WTC11 (cell line): ENCODE data around the gene CHST15. TPM values are rescaled to one million over a fixed set of nuclear protein-coding genes. Genes with fewer than 3 reads are reported as not detected.
A peak's percentile ranks its signal among the peaks of the same experiment; 100 is the strongest.
"Not testable (repeated sequence)": the region's sequence is repeated elsewhere in the genome, so short reads cannot be mapped to it uniquely, and the experiment has no call there.

Experiments used
- ATAC-seq: fragments of 200-7000 bp; cut with Tn5 transposase; 2 replicates; pipeline ENCODE4 v1.10.0; 2021; ENCODE audit warnings: mild to moderate bottlenecking, moderate library complexity
- CTCF ChIA-PET: fragments of 300-600 bp; sonication (Branson Sonifier 250); formaldehyde crosslinking; loops from one replicate; lab custom pipeline; 2021; ENCODE audit warnings: antibody characterized with exemption; lab: Charles Lee
- POLR2A ChIA-PET: fragments of 350-600 bp; sonication (Branson Sonifier 250); formaldehyde crosslinking; loops from one replicate; lab custom pipeline; 2021; ENCODE audit warnings: antibody characterized with exemption; lab: Charles Lee
- DNase-seq: peaks from one replicate; pipeline ENCODE4 v3.0.0; 2021; ENCODE audit warnings: low spot score
- H3K27ac Mint-ChIP-seq: 2 replicates; pipeline ENCODE4 v1.8.0; 2021; ENCODE audit warnings: mixed read lengths
- H3K27me3 Mint-ChIP-seq: 2 replicates; pipeline ENCODE4 v1.8.0; 2021; ENCODE audit warnings: low read depth, mild to moderate bottlenecking, moderate library complexity, mixed read lengths
- H3K36me3 Mint-ChIP-seq: 2 replicates; pipeline ENCODE4 v1.8.0; 2021; ENCODE audit warnings: mixed read lengths
- H3K4me1 Mint-ChIP-seq: 2 replicates; pipeline ENCODE4 v1.8.0; 2022; ENCODE audit warnings: mixed read lengths
- H3K4me3 Mint-ChIP-seq: 2 replicates; pipeline ENCODE4 v1.8.0; 2021; ENCODE audit warnings: mild to moderate bottlenecking, moderate library complexity, mixed read lengths
- H3K9me3 Mint-ChIP-seq: 2 replicates; pipeline ENCODE4 v1.8.0; 2021; ENCODE audit warnings: mixed read lengths
- ARID4B ChIP-seq: sonication (generic); formaldehyde crosslinking; IDR thresholded peaks from 2 replicates; pipeline ENCODE4 v1.8.0; 2023; ENCODE audit warnings: missing genetic modification reagents, mild to moderate bottlenecking, borderline replicate concordance
- ATF3 ChIP-seq: sonication (generic); formaldehyde crosslinking; conservative IDR thresholded peaks from 2 replicates; pipeline ENCODE4 v1.8.1; 2022; ENCODE audit warnings: mild to moderate bottlenecking, missing genetic modification reagents
- CBFB ChIP-seq: sonication (generic); formaldehyde crosslinking; IDR thresholded peaks from 2 replicates; pipeline ENCODE4 v1.8.1; 2022; ENCODE audit warnings: mild to moderate bottlenecking, low read depth, missing genetic modification reagents
- CREM ChIP-seq: sonication (generic); formaldehyde crosslinking; IDR thresholded peaks from 2 replicates; pipeline ENCODE4 v1.8.1; 2022; ENCODE audit warnings: mild to moderate bottlenecking, missing genetic modification reagents, moderate library complexity
- FOXP1 ChIP-seq: sonication (generic); formaldehyde crosslinking; IDR thresholded peaks from 2 replicates; pipeline ENCODE4 v1.8.0; 2022; ENCODE audit warnings: missing genetic modification reagents, mild to moderate bottlenecking, moderate library complexity, borderline replicate concordance
- GABPB1 ChIP-seq: sonication (generic); formaldehyde crosslinking; IDR thresholded peaks from 2 replicates; pipeline ENCODE4 v1.8.1; 2023; ENCODE audit warnings: mild to moderate bottlenecking, missing genetic modification reagents
- IRF2 ChIP-seq: sonication (generic); formaldehyde crosslinking; IDR thresholded peaks from 2 replicates; pipeline ENCODE4 v1.8.0; 2022; ENCODE audit warnings: low read depth, missing genetic modification reagents, borderline replicate concordance
- JUN ChIP-seq: sonication (generic); formaldehyde crosslinking; IDR thresholded peaks from 2 replicates; pipeline ENCODE4 v1.8.0; 2023; ENCODE audit warnings: mild to moderate bottlenecking, missing genetic modification reagents
- KAT7 ChIP-seq: sonication (generic); formaldehyde crosslinking; IDR thresholded peaks from 2 replicates; pipeline ENCODE4 v1.8.1; 2023; ENCODE audit warnings: missing genetic modification reagents, mild to moderate bottlenecking, borderline replicate concordance
- NR3C1 ChIP-seq: sonication (generic); formaldehyde crosslinking; conservative IDR thresholded peaks from 2 replicates; pipeline ENCODE4 v1.8.1; 2023; ENCODE audit warnings: low read depth, mild to moderate bottlenecking, missing genetic modification reagents
- RORB ChIP-seq: fragments of 250-450 bp; sonication (Bioruptor Pico); IDR thresholded peaks from 2 replicates; pipeline ENCODE4 v1.9.0; 2021; ENCODE audit warnings: mild to moderate bottlenecking
- SP1 ChIP-seq: sonication (generic); formaldehyde crosslinking; conservative IDR thresholded peaks from 2 replicates; pipeline ENCODE4 v1.8.1; 2022; ENCODE audit warnings: missing genetic modification reagents
- TCF7 ChIP-seq: sonication (generic); formaldehyde crosslinking; IDR thresholded peaks from 2 replicates; pipeline ENCODE4 v1.8.0; 2022; ENCODE audit warnings: mild to moderate bottlenecking, low read depth, missing genetic modification reagents, moderate library complexity
- ZBTB21 ChIP-seq: sonication (generic); formaldehyde crosslinking; IDR thresholded peaks from 2 replicates; pipeline ENCODE4 v1.8.1; 2023; ENCODE audit warnings: mild to moderate bottlenecking, missing genetic modification reagents, borderline replicate concordance
- ZNF121 ChIP-seq: sonication (generic); formaldehyde crosslinking; IDR thresholded peaks from 2 replicates; pipeline ENCODE4 v1.8.0; 2023; ENCODE audit warnings: missing genetic modification reagents
- ZNF232 ChIP-seq: sonication (generic); formaldehyde crosslinking; IDR thresholded peaks from 2 replicates; pipeline ENCODE4 v1.8.0; 2022; ENCODE audit warnings: mild to moderate bottlenecking, missing genetic modification reagents
- total RNA-seq: library from RNA; stranded (reverse); gene quantifications from 3 replicates; pipeline ENCODE4 v1.2.3, GENCODE V29; 2021
- TF ChIP-seq, protein P1 (sequence below): sonication (generic); formaldehyde crosslinking; IDR thresholded peaks from 2 replicates; pipeline ENCODE4 v1.8.1; 2022; ENCODE audit warnings: mild to moderate bottlenecking, moderate library complexity, missing genetic modification reagents
- TF ChIP-seq, protein P2 (sequence below): fragments of 250-450 bp; sonication (Bioruptor Pico); conservative IDR thresholded peaks from 2 replicates; pipeline ENCODE4 v1.9.0; 2021; ENCODE audit warnings: mild to moderate bottlenecking
- TF ChIP-seq, protein P3 (sequence below): sonication (generic); formaldehyde crosslinking; IDR thresholded peaks from 2 replicates; pipeline ENCODE4 v1.8.0; 2022; ENCODE audit warnings: mild to moderate bottlenecking, missing genetic modification reagents
- TF ChIP-seq, protein P4 (sequence below): fragments of 250-450 bp; sonication (Bioruptor Pico); IDR thresholded peaks from 2 replicates; pipeline ENCODE4 v2.1.2; 2022; ENCODE audit warnings: mild to moderate bottlenecking, moderate library complexity

Gene CHST15
- total RNA-seq, 1 experiment from 2014 or later: 10.7 TPM

- TF ChIP-seq, protein P1, sequence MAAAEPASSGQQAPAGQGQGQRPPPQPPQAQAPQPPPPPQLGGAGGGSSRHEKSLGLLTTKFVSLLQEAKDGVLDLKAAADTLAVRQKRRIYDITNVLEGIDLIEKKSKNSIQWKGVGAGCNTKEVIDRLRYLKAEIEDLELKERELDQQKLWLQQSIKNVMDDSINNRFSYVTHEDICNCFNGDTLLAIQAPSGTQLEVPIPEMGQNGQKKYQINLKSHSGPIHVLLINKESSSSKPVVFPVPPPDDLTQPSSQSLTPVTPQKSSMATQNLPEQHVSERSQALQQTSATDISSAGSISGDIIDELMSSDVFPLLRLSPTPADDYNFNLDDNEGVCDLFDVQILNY (CRISPR knock-in tag): no peak
- TF ChIP-seq CBFB (CRISPR knock-in tag): no peak
- no peak for TF ChIP-seq ARID4B (CRISPR knock-in tag)
- TF ChIP-seq KAT7 (CRISPR knock-in tag): no peak
Observed at GRCh38 chr10:124096494-124096893, 3.1 kb upstream of the CHST15 start (continued).

GRCh38 chr10:124095801-124096200 lies 2.4 kb upstream of the CHST15 start:
- H3K27ac Mint-ChIP-seq, H3K36me3 Mint-ChIP-seq, POLR2A ChIA-PET, DNase-seq, H3K4me3 Mint-ChIP-seq, ATAC-seq: not testable (repeated sequence)
- CTCF ChIA-PET: interaction anchor here (7.3 kb wide), 1 partner anchor 101 kb away, joined by 64 read pairs; no protein-coding TSS in a partner anchor
- Mint-ChIP-seq H3K4me1 (peaks cover 22% of the 10 kb centered on the region), H3K9me3 (peaks cover 14% of the 10 kb centered on the region), H3K27me3 (peaks cover 39% of the 10 kb centered on the region)

- DNase-seq (no peak), ATAC-seq (no peak)
- Mint-ChIP-seq H3K36me3 (no peaks in the 10 kb centered on the region; the same call in 1 of the 2 replicates), H3K4me1 (peaks cover 27% of the 10 kb centered on the region), H3K27ac (no peak overlapping the region), H3K9me3 (peaks cover 7% of the 10 kb centered on the region), H3K27me3 (peaks cover 46% of the 10 kb centered on the region), H3K4me3 (no peak overlapping the region)
- ChIA-PET CTCF (interaction anchor here (1.1 to 7.3 kb wide), 3 partner anchors 69 to 294 kb away, joined by 3 to 64 read pairs (median 3); no protein-coding TSS in a partner anchor), POLR2A (no interaction called here)
- TF ChIP-seq FOXP1 (CRISPR knock-in tag) (no peak), GABPB1 (no peak), ZNF121 (CRISPR knock-in tag) (no peak), ZNF232 (no peak), RORB (CRISPR knock-in tag) (no peak), ATF3 (CRISPR knock-in tag) (no peak), NR3C1 (no peak)
Observed at GRCh38 chr10:124095096-124095495, 1.7 kb upstream of the CHST15 start.

DNA sequence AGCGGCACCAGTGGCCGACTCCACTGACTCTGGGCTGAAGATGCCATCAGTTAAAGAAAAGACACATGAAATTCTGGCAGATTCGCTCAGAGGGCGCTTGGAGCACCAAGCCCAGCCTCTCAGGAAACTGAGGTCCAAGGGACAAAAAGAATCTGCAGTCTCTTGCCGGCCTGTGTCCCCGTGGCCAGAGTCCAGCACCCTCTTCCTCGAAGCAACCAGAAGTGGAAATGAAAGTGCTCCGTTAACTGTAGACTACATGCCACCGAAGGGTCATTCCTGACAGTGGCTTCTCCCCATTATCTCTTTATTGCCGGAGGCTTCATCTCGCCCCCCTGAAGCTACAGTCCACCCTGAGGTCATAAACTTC lies 1.0 kb upstream of the CHST15 start:
- no peaks in the 10 kb centered on the region; the same call in 1 of the 2 replicates for H3K36me3 Mint-ChIP-seq
- TF ChIP-seq, protein P2, sequence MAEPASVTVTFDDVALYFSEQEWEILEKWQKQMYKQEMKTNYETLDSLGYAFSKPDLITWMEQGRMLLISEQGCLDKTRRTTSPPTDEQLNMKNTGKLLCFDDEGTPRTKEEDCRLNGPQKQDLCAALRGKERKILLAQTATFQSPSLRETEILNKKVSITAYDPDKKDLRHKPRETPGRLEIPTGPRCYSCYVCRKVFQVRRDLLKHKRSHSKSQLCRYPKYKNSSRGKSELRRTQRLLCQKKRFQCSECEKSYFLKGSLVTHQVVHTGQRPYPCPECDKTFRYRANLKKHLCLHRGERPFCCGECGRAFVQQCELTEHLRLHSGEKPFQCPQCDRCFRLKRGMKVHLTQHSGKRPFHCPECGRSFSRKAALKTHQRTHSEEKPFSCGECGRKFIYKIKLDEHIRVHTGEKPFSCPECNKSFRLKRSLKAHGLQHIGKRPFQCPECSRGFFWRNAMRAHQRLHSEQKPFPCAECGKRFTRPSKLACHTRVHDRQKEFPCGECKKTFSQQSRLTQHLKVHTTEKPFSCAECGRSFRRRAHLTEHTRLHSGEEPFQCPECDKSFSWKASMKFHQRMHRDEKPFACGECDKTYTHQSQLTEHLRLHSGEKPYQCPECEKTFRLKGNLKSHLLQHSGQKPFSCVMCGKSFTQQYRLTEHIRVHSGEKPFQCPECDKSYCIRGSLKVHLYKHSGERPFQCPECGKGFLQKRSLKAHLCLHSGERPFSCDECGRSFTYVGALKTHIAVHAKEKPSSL: no peak
- TF ChIP-seq JUN (no peak), IRF2 (no peak), ZBTB21 (CRISPR knock-in tag) (no peak), TCF7 (CRISPR knock-in tag) (no peak), SP1 (CRISPR knock-in tag) (no peak), CREM (no peak)
- TF ChIP-seq, protein P3, sequence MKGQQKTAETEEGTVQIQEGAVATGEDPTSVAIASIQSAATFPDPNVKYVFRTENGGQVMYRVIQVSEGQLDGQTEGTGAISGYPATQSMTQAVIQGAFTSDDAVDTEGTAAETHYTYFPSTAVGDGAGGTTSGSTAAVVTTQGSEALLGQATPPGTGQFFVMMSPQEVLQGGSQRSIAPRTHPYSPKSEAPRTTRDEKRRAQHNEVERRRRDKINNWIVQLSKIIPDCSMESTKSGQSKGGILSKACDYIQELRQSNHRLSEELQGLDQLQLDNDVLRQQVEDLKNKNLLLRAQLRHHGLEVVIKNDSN: no peak
- TF ChIP-seq, protein P4, sequence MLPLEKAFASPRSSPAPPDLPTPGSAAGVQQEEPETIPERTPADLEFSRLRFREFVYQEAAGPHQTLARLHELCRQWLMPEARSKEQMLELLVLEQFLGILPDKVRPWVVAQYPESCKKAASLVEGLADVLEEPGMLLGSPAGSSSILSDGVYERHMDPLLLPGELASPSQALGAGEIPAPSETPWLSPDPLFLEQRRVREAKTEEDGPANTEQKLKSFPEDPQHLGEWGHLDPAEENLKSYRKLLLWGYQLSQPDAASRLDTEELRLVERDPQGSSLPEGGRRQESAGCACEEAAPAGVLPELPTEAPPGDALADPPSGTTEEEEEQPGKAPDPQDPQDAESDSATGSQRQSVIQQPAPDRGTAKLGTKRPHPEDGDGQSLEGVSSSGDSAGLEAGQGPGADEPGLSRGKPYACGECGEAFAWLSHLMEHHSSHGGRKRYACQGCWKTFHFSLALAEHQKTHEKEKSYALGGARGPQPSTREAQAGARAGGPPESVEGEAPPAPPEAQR (CRISPR knock-in tag): no peak
- ATAC-seq (no peak), DNase-seq (no peak)
- H3K4me1 Mint-ChIP-seq: peaks cover 27% of the 10 kb centered on the region
- H3K27me3 Mint-ChIP-seq: peaks cover 53% of the 10 kb centered on the region
- POLR2A ChIA-PET: no interaction called here
- H3K27ac Mint-ChIP-seq: no peak overlapping the region
- CTCF ChIA-PET: interaction anchor here (1.1 to 7.3 kb wide), 3 partner anchors 68 to 295 kb away, joined by 3 to 64 read pairs (median 3); no protein-coding TSS in a partner anchor
- peaks cover 5% of the 10 kb centered on the region for H3K9me3 Mint-ChIP-seq
- peak overlapping the region; percentile 65 for H3K4me3 Mint-ChIP-seq
